HepG2 (cell line): Measurements from ENCODE around the gene TYW1. TPM values are rescaled to one million over a fixed set of nuclear protein-coding genes. Genes with fewer than 3 reads are reported as not detected.

Experiments used
- microRNA-seq: library from miRNA; unstranded; fragments of <30 nt; microRNA quantifications from one replicate; pipeline ENCODE4, GENCODE V29; 2020
- polyA plus RNA-seq, 8 experiments: library from polyadenylated mRNA; depleted of rRNA in 3 of 8; stranded (reverse) in 7 of 8; unstranded in 1 of 8; fragments of >200 nt; fragmentation: Illumina TruSeq in 4 of 8; extraction: Trizol in 4 of 8; gene quantifications; 2 replicates each; pipeline versions ENCODE4 v1.2.1 to v1.2.3, GENCODE V29; 2011 to 2016; ENCODE audit warnings: low read depth in 4 of 8, missing spikeins in 1 of 8, mixed read lengths in 1 of 8; ENCODE audit not compliant: insufficient read depth in 1 of 8
- small RNA-seq, 3 experiments: library from RNA; depleted of rRNA; stranded (forward); fragments of <200 nt; gene quantifications; one replicate each; pipeline ENCODE3, GENCODE V24; 2012; ENCODE audit warnings: low read depth in 2 of 3, low replicate concordance in 1 of 3; ENCODE audit not compliant: insufficient read length in 3 of 3, insufficient read depth in 2 of 3
- total RNA-seq, 5 experiments: library from RNA; depleted of rRNA; stranded (reverse); fragments of >200 nt; fragmentation: Illumina TruSeq; extraction: Trizol; gene quantifications; 2 replicates each; pipeline ENCODE4 v1.2.3, GENCODE V29; 2016; ENCODE audit warnings: low read depth in 1 of 5

TYW1 gene
- total and polyA plus RNA-seq, 2 of the 13 experiments (the other 11 are each of a cell fraction or from before 2014, with no cell fraction given), result 8.6 to 17.6 TPM

Small RNAs within 50 kb of the gene (microRNA-seq; reads per million reads assigned to microRNA genes)
- gene MIR4650-1, result not detected

Small RNAs within 50 kb of the gene (small RNA-seq; reads per million reads assigned to genes)
- gene AC073089.1 (0 reads per million in 3 experiments), gene MIR4650-1 (0 reads per million in 3 experiments), gene RN7SL43P (0 reads per million in 3 experiments)

Other genes with a start within 250 kb of the TYW1 start
- gene TMEM248, start 75.6 kb upstream of the TYW1 start, total RNA-seq (2016; rRNA removed; fragmentation: Illumina TruSeq; extraction: Trizol), result 34.7 and 54.3 TPM in 2 replicates
- gene TMEM248, start 75.6 kb upstream of the TYW1 start, polyA plus RNA-seq (2011; rRNA removed), result 108 and 109 TPM in 2 replicates
- 79.3 and 124 TPM in 2 replicates for gene SBDS, start 1.2 kb upstream of the TYW1 start, total RNA-seq (2016; rRNA removed; fragmentation: Illumina TruSeq; extraction: Trizol)
- 33.6 and 39.1 TPM in 2 replicates for gene SBDS, start 1.2 kb upstream of the TYW1 start, polyA plus RNA-seq (2011; rRNA removed)